ENCODE results near the gene OR56A3. TPM values are rescaled to one million over a fixed set of nuclear protein-coding genes. Genes with fewer than 3 reads are reported as not detected.

Gene OR56A3
- total and polyA plus RNA-seq, 7 donors: not detected

GRCh38 chr11:5923427-5923776 lies 18.6 kb upstream of the OR56A3 start:
- Histone ChIP-seq H3K4me1 (no peaks in the 10 kb centered on the region), H3K4me3 (no peak overlapping the region), H3K9me3 (peaks cover 0 to 3% (median 2%) of the 10 kb centered on the region in 4 donors), H3K27me3 (no peaks in the 10 kb centered on the region), H3K36me3 (no peaks in the 10 kb centered on the region), H3K27ac (no peak overlapping the region)
- intact Hi-C loops (cut with DNase I): no loop called here
- no peak for TF ChIP-seq CTCF (IDR thresholded peaks at IDR 0.05)
- TF ChIP-seq EP300 (IDR thresholded peaks at IDR 0.05): no peak
- TF ChIP-seq POLR2A (IDR thresholded peaks at IDR 0.05): no peak
- TF ChIP-seq POLR2AphosphoS5 (IDR thresholded peaks at IDR 0.05): no peak
- no peak for DNase-seq

DNA sequence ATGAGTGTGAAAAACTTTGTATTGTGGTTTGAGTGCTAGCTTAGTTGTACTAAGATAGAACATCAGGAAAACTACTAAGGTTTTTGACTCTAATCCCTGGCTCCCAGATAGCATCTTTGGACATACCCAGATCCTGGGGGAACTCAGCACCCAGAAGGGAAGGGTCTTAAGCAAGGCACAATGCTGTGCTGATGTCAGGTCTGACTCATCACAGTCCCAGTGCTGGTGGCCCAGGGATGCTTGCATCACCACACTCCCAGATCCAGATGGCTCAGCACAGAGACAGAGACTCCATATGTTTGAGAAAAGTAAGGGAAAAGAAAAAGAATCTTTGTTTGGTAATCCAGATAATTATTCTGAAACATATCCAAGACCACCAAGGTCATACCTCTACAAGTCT lies 18.3 kb upstream of the OR56A3 start:
- H3K27ac ChIP-seq: no peak overlapping the region
- DNase-seq: no peak
- intact Hi-C loops (cut with DNase I): no loop called here
- no peak for TF ChIP-seq POLR2AphosphoS5 (IDR thresholded peaks at IDR 0.05)
- no peaks in the 10 kb centered on the region for H3K27me3 ChIP-seq
- H3K4me1 ChIP-seq: no peaks in the 10 kb centered on the region
- peaks cover 0 to 3% (median 2%) of the 10 kb centered on the region in 4 donors for H3K9me3 ChIP-seq
- H3K4me3 ChIP-seq: no peak overlapping the region
- no peaks in the 10 kb centered on the region for H3K36me3 ChIP-seq

DNA sequence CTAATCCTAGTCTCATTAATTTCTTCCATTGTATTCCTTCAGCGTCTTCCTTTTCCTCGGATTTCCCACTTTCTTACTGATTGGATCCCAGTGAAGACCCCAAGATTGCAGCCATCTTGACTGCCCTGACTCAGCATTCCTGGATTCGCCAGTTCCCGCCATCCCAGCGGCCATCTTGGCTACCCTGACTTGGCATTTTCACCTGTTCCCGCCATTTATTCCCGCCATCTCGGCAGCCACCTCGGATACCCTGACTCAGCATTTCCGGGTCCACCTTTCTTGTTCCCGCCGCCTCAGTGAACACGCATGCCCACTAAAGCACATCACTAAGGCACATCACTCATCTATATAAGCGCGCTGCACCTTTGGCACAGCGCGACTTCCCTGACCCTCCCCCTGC lies 13.8 kb upstream of the OR56A3 start:
- 96 to 97% methylated on average over 17 of the region's 17 CpGs for WGBS, 2 donors
- no peak for DNase-seq
- intact Hi-C loops (cut with DNase I): no loop called here
- Histone ChIP-seq H3K9me3 (peaks cover 0 to 3% (median 1%) of the 10 kb centered on the region in 4 donors), H3K36me3 (no peaks in the 10 kb centered on the region), H3K27me3 (no peaks in the 10 kb centered on the region), H3K4me3 (no peak overlapping the region), H3K4me1 (no peaks in the 10 kb centered on the region), H3K27ac (no peak overlapping the region)
- TF ChIP-seq EP300 (IDR thresholded peaks at IDR 0.05) (no peak), CTCF (IDR thresholded peaks at IDR 0.05) (no peak), POLR2AphosphoS5 (IDR thresholded peaks at IDR 0.05) (no peak), POLR2A (IDR thresholded peaks at IDR 0.05) (no peak)

- TF ChIP-seq EP300 (IDR thresholded peaks at IDR 0.05) (no peak), POLR2A (IDR thresholded peaks at IDR 0.05) (no peak), CTCF (IDR thresholded peaks at IDR 0.05) (no peak), POLR2AphosphoS5 (IDR thresholded peaks at IDR 0.05) (no peak)
- peaks cover 0 to 3% (median 1%) of the 10 kb centered on the region in 4 donors for H3K9me3 ChIP-seq
- intact Hi-C loops (cut with DNase I): no loop called here
- no peaks in the 10 kb centered on the region for H3K36me3 ChIP-seq
- no peak for DNase-seq
- WGBS, 2 donors: 87% methylated on average over 15 of the region's 15 CpGs
- H3K27ac ChIP-seq: no peak overlapping the region
- no peaks in the 10 kb centered on the region for H3K27me3 ChIP-seq
- H3K4me1 ChIP-seq: no peaks in the 10 kb centered on the region
- no peak overlapping the region for H3K4me3 ChIP-seq
Observed at GRCh38 chr11:5928811-5929210, 13.2 kb upstream of the OR56A3 start.

DNA sequence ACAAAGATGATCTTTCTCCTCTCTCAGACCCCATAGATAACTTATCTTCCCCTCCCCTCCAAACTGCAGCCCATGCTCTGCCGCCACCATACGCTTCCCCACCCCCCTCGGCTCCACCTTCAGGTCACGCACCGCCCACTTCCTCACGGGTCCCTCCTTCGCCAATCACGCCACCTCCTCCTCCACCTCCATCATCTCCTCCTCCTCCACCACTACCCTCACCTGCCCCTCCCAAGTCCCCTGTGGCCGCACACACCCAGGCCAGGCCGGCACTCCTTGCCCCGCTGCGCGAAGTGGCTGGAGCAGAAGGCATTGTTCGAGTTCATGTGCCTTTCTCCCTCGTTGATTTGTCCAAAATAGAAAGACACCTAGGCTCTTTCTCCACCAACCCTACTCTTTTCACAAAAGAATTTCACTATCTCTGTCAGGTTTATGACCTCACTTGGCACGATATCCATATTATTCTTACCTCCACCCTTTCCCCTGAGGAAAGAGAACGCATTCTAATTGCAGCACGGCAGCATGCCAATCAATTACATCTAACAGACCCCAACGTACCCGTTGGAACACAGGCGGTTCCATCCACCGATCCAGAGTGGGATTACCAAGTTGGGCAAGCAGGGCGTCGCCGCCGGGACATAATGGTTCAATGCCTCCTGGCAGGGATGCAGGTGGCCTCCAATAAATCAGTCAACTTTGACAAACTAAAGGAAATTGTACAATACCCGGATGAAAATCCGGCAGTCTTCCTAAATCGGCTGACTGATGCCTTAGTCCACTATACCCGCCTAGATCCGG lies 12.3 kb upstream of the OR56A3 start:
- DNase-seq: peak; percentile 48
- Histone ChIP-seq H3K36me3 (no peaks in the 10 kb centered on the region), H3K4me3 (no peak overlapping the region), H3K27ac (no peak overlapping the region), H3K9me3 (peaks cover 0 to 3% (median 0%) of the 10 kb centered on the region in 4 donors), H3K27me3 (no peaks in the 10 kb centered on the region), H3K4me1 (no peaks in the 10 kb centered on the region)
- WGBS, 2 donors: 92% methylated on average over 31 of the region's 31 CpGs
- intact Hi-C loops (cut with DNase I): no loop called here
- no peak for TF ChIP-seq EP300 (IDR thresholded peaks at IDR 0.05)
- no peak for TF ChIP-seq POLR2AphosphoS5 (IDR thresholded peaks at IDR 0.05)
- no peak for TF ChIP-seq POLR2A (IDR thresholded peaks at IDR 0.05)
- no peak for TF ChIP-seq CTCF (IDR thresholded peaks at IDR 0.05)
